ENCODE data around the gene HDAC7. TPM values are rescaled to one million over a fixed set of nuclear protein-coding genes. Genes with fewer than 3 reads are reported as not detected.
A peak's percentile ranks its signal among the peaks of the same experiment; 100 is the strongest.
"Not testable (repeated sequence)": the region's sequence is repeated elsewhere in the genome, so short reads cannot be mapped to it uniquely, and the experiment has no call there.

The HDAC7 gene
- total RNA-seq, 4 donors from 2014 or later = 90.4 to 186 (median 98.4) TPM

- H3K36me3 ChIP-seq = no peaks in the 10 kb centered on the region
- no peaks in the 10 kb centered on the region for H3K9me3 ChIP-seq
- no peak for TF ChIP-seq EP300 (IDR thresholded peaks at IDR 0.05)
- TF ChIP-seq POLR2A (IDR thresholded peaks at IDR 0.05) = no peak
- no peak for TF ChIP-seq CTCF (IDR thresholded peaks at IDR 0.05)
- WGBS, 2 donors = 11 to 16% methylated on average over 12 of the region's 12 CpGs
- no peaks in the 10 kb centered on the region for H3K27me3 ChIP-seq
- H3K4me1 ChIP-seq = peaks cover 5 to 82% (median 72%) of the 10 kb centered on the region in 4 donors
- H3K27ac ChIP-seq = peak overlapping the region; percentile 77 to 99 (median 97)
- DNase-seq (ENCODE audit: low spot score in 2 of 2) = no peak
- peak overlapping the region in 3 of 4 donors; percentile 13 to 90 (median 81) for H3K4me3 ChIP-seq
Measured at GRCh38 chr12:47816403-47817271, 3.1 kb downstream of the HDAC7 start.

GRCh38 chr12:47815447-47815846, 4.3 kb downstream of the HDAC7 start:
- H3K36me3 ChIP-seq; DNase-seq (ENCODE audit: low spot score in 2 of 2); H3K9me3 ChIP-seq; H3K4me3 ChIP-seq; H3K27me3 ChIP-seq: not testable (repeated sequence)
- Histone ChIP-seq H3K27ac (peak overlapping the region; percentile 96 to 99 (median 97)), H3K4me1 (peaks cover 6 to 84% (median 73%) of the 10 kb centered on the region in 4 donors)
- WGBS, 2 donors = 92 to 97% methylated on average over 5 of the region's 5 CpGs

GRCh38 chr12:47814539-47815170, 5.0 kb downstream of the HDAC7 start:
- no peak for DNase-seq (ENCODE audit: low spot score in 2 of 2)
- no peak overlapping the region for H3K4me3 ChIP-seq

GRCh38 chr12:47813511-47814196, 6.0 kb downstream of the HDAC7 start:
- 24 to 30% methylated on average over 8 to 9 of the region's 9 CpGs for WGBS, 2 donors
- no peak for DNase-seq (ENCODE audit: low spot score in 2 of 2)
- Histone ChIP-seq H3K27ac (peak overlapping the region; percentile 96 to 99 (median 97)), H3K4me1 (peaks cover 6 to 100% (median 91%) of the 10 kb centered on the region in 4 donors), H3K9me3 (no peaks in the 10 kb centered on the region), H3K27me3 (no peaks in the 10 kb centered on the region), H3K36me3 (no peaks in the 10 kb centered on the region), H3K4me3 (peak overlapping the region; percentile 28 to 51 (median 32))
- peak in 1 of 5 experiments; percentile 21 for TF ChIP-seq CTCF (IDR thresholded peaks at IDR 0.05)
- no peak for TF ChIP-seq EP300 (IDR thresholded peaks at IDR 0.05)

More at GRCh38 chr12:47814539-47815170, 5.0 kb downstream of the HDAC7 start:
- H3K27me3 ChIP-seq = no peaks in the 10 kb centered on the region
- no peaks in the 10 kb centered on the region for H3K9me3 ChIP-seq
- no peaks in the 10 kb centered on the region for H3K36me3 ChIP-seq
- 57 to 64% methylated on average over 3 of the region's 3 CpGs for WGBS, 2 donors
- no peak for TF ChIP-seq POLR2A (IDR thresholded peaks at IDR 0.05)
- no peak for TF ChIP-seq EP300 (IDR thresholded peaks at IDR 0.05)
- no peak for TF ChIP-seq CTCF (IDR thresholded peaks at IDR 0.05)
- peaks cover 6 to 92% (median 81%) of the 10 kb centered on the region in 4 donors for H3K4me1 ChIP-seq
- peak overlapping the region; percentile 96 to 99 (median 97) for H3K27ac ChIP-seq

- Histone ChIP-seq H3K4me1 (peaks cover 6 to 100% (median 91%) of the 10 kb centered on the region in 4 donors), H3K36me3 (no peaks in the 10 kb centered on the region), H3K9me3 (no peaks in the 10 kb centered on the region), H3K4me3 (peak overlapping the region; percentile 28 to 51 (median 32)), H3K27me3 (no peaks in the 10 kb centered on the region), H3K27ac (peak overlapping the region; percentile 96 to 99 (median 97))
- WGBS, 2 donors = 1 to 6% methylated on average over 27 to 37 of the region's 37 CpGs
- DNase-seq (ENCODE audit: low spot score in 2 of 2) = peak; percentile 76 to 79
- TF ChIP-seq CTCF (IDR thresholded peaks at IDR 0.05) = no peak
- peak in 1 of 2 donors; percentile 73 for TF ChIP-seq EP300 (IDR thresholded peaks at IDR 0.05)
- TF ChIP-seq POLR2A (IDR thresholded peaks at IDR 0.05) = peak in 1 of 2 donors; percentile 48
Measured at GRCh38 chr12:47812797-47813510, 6.7 kb downstream of the HDAC7 start.

Data from tibial nerve (tissue), 4 donors.